Stimulated activated CD4-positive, alpha-beta T cell treated with anti-CD3 and anti-CD28 coated beads, TNF-alpha, amount 100 ng/mL, for 1 hour (primary cell): ENCODE data around the gene OST4.

Experiments used
- DNase-seq, 3 donors: peaks; one replicate each; pipeline ENCODE4 v3.0.0-alpha.2; 2020; ENCODE audit warnings: low read depth in 3 of 3, low spot score in 1 of 3

The OST4 gene

DNA sequence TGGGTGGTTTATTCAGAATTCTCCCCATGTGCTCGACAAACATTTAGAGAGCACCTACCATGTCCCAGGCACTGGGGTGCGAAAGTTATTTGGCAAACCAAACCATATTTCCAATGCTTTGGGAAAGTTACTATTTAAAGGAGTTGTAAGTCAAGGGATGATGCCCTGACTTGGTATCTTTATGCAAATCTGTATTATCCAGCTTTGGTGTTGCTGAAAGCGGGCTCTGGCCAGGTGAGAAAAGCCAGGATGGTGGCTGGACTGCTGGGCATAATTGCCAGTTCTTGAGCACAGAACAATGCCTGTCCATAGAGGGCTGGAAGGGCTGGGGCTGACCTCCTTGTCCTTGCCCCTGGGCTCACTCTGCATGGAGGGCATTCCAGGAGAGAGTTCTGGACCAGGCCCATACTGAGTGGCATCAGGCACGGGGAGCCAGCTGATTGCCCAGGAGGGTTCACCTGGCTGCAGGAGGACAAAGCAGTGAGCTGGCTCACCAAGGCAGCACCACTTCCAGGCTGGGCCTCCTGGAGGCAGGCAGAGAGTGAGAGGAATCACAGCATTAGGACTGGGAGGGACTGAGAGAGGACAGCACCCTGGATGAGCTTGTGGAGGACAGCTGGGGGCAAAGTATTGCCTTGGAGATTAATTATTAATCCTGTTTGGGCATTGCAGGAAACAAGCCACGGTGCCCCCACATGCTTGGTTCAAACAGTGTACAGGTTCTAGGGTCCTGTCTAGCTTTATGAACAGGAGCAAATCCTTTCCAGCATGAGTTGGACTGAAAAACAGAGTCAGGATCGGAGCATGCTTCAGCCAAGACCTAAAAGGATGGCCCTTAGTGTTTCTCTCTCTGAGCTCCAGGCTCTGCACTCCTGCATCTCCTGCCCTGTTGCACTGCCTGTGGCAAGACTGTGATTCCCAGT lies 22.2 kb upstream of the OST4 start:
- DNase-seq, result no peak

DNA sequence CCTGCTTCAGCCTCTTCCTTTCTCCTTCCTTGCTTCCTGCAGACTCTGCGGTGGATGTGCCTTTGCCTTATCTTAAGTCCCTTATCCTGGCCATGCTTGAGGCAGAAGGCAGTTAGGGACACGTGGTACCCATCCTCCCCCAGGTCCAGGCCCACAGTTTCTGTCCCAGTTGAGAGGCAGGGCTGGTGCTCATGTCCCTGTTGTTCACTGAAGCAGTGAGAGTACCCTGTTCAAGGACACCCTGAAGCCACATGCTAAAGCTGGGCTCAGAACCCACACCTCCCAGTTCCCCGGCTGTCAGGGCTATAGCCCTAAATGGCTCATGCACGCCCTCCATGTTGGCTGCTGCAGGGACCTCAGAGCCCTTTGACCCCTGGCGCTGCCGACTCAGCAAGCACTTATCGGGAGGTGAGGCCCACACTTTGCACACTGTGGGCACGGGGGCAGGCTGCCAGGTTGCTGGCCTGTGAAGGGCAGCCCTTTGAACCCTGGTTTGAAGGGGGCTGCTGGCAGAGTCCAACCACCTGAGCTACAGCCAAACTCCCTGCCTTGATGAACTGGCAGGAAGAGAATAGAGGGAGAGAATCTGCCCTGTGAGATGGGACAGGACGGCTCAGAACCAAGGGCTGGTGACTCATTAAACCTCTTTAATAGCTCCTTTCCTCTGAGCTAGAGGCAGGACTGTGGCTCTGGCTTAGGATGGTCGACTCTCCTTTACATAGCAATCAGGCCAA lies 21.4 kb upstream of the OST4 start:
- no peak for DNase-seq

DNA sequence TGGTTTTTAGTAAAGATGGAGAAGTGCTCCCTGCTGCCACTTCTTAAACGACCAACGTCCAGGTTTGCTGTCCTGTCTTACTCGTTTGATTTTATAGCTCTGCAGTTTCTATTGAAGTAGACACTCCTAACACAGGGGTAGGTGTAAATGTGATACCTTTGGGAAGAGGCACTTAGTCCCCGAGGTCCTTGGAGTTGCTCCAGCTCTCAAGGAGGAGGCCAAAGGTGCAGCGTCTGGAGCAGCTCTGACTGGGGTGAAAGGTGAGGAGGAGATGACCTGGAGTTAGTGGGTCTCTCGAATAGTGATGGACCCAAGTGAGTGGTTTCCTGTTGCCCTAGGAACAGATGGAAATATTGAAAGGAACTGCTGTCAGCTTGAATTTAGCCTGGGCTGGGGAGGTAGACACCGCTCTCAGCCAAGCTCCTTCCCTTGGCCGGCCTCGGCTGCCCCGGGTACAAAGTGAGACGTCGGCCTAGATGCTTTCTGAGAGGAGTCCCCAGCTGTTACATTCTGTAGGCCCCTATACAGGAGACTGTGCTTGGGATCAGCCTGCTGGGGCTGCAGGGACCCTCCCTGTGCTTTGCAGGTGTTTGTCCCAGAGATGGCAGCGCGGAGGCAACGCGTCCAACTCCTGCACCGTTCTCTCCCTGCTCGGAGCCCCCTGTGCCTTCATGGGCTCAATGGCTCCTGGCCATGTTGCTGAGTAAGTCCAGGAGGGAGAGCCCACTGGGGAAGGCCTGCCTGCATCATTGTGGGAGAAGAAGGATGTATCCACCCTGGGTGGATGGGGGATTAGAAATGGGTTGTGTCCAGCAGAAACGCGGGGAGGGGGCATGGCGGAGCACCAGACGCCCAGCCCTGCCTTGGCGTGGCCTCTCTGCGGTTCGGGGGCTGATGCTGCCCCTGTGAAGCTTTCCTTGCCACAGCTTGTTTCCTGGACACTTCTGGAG lies 20.6 kb upstream of the OST4 start:
- DNase-seq, result no peak

DNA sequence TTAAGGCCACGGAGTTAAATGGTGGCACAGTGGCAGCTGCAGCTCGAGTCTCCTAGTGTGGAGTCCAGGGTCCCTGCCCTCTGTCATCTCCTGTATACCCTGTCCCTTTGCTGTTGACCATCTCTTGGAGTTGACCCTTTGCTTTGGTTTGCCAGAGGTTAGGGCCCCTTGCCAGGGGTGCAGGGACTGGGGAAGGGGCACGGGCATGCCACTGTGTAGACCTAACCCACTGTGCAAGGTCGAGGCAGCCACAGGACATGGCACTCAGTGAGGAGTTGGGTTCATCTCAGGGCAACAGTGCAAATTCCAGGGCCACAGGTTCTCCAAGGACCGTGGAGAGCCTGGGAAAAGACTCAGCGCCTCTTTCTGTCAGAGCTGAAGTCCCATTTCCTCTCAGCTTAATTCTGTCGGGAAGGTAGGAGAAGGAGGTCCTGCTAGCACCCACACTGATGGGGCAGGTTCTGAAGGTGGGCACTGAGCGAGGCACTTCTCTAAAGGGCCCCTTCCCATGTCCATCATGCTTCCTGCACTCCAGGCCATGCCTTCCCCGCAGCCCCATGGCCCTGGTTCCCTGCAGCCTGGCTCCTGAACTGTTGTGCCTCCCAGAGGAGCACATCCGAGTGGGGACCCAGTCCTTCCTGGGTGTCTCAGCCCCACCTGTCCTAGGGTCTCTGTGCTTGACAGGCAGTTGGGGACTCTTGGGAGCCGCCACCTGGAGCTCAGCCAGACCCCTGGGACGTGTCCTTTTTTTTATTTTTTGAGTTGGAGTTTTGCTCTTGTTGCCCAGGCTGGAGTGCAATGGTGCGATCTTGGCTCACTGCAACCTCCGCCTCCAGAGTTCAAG lies 17.9 kb upstream of the OST4 start:
- no peak for DNase-seq

DNA sequence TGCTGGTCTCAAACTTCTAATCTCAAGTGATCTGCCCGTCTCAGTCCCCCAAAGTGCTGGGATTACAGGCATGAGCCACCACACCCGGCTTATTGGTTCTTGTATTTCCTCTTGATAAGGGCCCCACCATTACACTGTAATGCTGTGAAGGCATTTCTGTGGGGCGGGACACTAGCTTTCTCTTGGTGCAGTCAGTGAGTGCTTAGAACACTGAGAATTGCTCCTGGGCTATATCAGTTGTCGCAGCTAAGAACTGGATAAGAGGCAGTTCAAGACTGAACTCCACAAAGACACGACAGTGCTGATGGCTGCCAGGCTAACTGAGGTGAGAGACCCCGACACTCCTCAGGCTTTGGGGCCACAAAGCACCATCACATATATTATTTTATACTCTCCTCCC lies 17.2 kb upstream of the OST4 start:
- no peak for DNase-seq

DNA sequence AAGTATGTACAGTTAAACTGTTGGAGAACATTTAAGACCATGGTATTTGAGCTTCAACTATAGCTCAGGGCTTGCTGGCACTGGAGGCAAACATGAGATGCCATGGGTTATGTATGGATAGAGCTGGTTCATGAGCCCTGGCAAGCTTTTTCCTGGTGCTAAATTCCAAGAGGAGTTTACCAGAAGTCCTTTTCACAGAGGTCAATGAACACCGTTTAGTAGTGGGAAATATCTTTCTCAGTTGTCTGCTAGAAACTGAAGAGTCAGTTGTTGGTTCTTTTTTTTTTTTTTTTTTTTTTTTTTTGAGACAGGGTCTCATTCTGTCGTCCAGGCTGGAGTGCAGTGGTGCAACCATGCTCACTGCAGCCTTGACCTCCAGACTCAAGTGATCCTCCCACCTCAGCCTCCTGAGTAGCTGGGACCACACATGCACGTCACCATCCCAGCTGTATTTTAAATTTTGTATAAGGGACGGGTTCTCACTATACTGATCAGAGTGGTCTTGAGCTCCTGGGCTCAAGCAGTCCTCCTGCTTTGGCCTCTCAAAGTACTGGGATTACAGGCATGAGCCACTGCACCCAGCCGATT lies 16.5 kb upstream of the OST4 start:
- DNase-seq, result no peak

DNA sequence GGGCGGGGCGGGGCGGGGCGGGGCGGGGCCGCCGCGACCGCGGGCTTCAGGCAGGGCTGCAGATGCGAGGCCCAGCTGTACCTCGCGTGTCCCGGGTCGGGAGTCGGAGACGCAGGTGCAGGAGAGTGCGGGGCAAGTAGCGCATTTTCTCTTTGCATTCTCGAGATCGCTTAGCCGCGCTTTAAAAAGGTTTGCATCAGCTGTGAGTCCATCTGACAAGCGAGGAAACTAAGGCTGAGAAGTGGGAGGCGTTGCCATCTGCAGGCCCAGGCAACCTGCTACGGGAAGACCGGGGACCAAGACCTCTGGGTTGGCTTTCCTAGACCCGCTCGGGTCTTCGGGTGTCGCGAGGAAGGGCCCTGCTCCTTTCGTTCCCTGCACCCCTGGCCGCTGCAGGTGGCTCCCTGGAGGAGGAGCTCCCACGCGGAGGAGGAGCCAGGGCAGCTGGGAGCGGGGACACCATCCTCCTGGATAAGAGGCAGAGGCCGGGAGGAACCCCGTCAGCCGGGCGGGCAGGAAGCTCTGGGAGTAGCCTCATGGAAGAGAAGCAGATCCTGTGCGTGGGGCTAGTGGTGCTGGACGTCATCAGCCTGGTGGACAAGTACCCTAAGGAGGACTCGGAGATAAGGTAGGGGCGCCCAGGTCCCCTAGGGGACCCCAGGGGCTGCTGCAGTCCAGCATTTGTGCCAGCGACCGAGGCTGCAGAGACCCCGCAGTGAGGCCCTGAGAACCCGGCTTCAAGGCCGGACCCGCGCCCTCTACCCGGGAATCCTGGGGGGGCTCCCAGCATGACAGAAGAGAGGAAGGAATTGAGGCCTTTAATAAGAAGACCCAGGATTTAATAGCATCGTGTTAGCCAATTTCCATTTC lies 15.5 kb upstream of the OST4 start, which contains the start of gene KHK:
Gene KHK (plus strand): TSS at position 49 of the 870 bp plus-strand sequence. CDS start 488 bp downstream, at position 537.
- DNase-seq, result no peak

DNA sequence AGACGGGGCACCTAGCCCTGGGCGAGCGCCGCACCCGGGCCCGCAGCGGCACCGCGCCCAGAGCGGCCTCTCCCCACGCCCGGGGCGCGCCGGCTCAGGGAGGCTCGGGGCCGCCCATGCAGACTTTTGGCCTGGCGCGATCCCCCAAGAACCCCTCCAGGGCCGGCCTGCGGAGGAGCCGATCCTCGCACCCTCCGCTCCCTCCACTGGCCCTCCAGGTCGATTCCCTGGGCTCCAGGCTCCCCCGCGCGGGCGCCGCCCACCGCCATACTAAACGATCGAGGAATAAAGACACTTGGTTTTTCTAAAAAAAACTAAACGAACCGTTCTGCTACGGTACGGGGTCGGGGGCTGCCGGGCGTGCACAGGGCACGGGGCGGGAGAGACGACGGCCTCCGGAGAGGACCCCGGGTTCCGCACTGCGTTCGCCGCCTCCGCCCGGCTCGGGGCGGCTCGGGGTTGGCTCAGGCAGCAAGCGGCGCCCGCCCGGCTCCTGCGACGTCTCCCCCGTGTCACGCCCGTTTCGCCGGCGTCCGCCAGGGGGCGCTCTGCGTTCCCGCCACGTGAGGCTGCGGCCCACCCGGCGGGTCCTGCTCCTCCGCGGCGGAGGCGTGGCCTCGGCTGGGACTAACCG lies 14.8 kb upstream of the OST4 start:
- peak; percentile 91 to 99 (median 98) for DNase-seq

DNA sequence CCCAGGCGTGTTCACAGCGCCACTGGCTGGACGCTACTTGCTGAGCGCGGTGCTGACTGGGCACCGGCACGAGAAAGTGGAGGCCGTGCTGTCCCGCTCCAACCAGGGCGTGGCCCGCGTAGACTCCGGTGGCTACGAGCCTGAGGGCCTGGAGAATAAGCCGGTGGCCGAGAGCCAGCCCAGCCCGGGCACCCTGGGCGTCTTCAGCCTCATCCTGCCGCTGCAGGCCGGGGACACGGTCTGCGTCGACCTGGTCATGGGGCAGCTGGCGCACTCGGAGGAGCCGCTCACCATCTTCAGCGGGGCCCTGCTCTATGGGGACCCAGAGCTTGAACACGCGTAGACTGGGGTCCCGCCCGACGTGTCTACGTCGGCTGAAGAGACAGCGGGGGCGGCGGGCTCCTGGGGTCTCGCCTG lies 14.2 kb upstream of the OST4 start:
- DNase-seq, result peak in 1 of 3 donors; percentile 29

DNA sequence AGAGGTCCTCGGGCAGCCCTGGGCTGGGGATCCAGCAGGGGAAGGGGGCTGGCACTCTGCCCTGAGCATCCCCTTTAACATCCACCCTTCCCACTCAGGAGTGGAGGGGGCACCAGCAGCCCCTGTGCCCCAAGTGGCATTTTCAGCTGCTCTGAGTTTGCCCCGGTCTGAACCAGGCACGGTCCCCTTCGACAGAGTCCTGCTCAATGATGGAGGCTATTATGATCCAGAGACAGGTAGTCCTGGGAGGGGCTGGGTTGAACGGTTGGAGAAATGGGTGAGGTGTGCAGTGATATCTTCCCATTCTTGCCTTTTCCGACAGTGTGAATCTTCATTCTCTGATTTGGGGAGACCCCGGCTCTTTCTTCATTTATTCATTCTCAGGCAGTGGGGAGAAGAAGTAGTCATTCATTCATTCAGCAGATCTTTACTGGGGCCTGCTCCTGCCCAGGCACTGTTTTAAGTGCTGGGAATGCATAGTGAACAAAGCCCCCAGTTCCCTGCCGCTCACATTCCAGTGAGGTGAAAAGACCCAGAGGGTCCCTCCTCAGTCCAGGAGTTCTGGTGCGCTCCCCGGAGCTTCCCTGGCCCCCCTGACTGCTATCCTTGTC lies 13.7 kb upstream of the OST4 start:
- no peak for DNase-seq

DNA sequence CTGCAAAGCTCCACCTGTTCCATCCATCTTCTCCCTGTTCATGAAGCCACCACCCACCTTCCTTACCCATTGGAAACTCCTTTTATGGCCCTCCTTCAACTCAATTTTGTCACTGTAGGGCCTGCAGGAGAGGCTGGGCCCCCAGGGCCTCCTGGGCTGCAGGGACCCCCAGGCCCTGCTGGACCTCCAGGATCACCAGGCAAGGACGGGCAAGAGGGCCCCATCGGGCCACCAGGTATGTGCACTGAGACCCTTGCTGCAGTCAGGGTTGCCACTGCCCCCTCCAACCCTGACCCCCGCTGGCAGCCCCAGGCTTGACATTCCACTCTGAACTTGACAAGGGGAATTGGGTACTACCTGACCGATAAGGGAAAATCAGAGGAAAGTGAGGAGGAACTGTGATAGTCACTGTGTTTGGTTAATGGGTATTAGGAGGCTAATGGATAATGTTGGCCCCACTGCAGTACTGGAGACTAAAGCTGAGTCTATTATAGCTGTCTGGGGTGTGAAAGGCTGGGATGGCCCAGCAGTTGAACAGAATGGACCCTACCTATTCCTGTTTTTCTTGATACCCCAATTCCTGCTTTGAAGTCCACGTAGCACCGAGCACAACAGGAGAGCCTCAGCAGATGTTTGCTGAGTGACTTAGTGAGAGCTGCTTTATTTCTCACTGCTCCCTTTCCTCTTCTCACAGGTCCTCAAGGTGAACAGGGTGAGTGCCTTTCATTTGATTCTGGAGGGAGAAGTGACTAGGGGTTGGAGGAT lies 13.0 kb upstream of the OST4 start:
- no peak for DNase-seq

DNA sequence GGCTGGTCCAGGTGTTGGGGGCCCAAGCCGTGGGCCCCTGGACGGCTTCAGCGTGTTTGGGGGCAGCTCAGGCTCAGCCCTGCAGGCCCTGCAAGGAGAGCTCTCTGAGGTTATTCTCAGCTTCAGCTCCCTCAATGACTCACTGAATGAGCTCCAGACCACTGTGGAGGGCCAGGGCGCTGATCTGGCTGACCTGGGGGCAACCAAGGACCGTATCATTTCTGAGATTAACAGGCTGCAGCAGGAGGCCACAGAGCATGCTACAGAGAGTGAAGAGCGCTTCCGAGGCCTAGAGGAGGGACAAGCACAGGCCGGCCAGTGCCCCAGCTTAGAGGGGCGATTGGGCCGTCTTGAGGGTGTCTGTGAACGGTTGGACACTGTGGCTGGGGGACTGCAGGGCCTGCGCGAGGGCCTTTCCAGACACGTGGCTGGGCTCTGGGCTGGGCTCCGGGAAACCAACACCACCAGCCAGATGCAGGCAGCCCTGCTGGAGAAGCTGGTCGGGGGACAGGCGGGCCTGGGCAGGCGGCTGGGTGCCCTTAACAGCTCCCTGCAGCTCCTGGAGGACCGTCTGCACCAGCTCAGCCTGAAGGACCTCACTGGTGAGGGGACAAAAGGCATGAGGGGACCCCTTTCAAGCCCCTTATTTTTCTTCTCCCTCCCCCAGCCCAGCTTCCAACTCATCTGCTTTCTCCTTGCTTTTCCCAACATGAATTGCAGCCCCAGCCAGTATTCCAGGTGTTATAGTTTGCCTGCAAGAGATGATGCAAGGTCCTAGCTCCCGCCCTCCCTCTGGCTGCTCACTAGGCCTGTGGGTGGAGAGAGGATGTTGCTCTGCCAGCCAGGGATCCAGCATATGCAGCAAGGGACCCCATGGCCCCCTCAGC lies 12.2 kb upstream of the OST4 start:
- DNase-seq, result no peak

DNA sequence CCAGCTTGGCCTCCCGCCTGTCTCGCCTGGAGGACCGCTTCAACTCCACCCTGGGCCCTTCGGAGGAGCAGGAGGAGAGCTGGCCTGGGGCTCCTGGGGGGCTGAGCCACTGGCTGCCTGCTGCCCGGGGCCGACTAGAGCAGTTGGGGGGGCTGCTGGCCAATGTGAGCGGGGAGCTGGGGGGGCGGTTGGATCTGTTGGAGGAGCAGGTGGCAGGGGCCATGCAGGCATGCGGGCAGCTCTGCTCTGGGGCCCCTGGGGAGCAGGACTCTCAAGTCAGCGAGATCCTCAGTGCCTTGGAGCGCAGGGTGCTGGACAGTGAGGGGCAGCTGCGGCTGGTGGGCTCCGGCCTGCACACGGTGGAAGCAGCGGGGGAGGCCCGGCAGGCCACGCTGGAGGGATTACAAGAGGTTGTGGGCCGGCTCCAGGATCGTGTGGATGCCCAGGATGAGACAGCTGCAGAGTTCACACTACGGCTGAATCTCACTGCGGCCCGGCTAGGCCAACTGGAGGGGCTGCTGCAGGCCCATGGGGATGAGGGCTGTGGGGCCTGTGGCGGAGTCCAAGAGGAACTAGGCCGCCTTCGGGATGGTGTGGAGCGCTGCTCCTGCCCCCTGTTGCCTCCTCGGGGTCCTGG lies 11.4 kb upstream of the OST4 start:
- no peak for DNase-seq

DNA sequence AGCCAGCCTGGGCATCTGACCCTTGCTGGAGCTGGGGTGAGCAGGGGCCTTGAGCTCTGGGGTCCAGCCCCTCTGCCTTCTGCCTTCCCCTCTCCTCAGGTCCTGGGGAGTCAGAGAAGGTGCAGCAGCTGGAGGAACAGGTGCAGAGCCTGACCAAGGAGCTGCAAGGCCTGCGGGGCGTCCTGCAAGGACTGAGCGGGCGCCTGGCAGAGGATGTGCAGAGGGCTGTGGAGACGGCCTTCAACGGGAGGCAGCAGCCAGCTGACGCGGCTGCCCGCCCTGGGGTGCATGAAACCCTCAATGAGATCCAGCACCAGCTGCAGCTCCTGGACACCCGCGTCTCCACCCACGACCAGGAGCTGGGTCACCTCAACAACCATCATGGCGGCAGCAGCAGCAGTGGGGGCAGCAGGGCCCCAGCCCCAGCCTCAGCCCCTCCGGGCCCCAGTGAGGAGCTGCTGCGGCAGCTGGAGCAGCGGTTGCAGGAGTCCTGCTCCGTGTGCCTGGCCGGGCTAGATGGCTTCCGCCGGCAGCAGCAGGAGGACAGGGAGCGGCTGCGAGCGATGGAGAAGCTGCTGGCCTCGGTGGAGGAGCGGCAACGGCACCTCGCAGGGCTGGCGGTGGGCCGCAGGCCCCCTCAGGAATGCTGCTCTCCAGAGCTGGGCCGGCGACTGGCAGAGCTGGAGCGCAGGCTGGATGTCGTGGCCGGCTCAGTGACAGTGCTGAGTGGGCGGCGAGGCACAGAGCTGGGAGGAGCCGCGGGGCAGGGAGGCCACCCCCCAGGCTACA lies 10.7 kb upstream of the OST4 start:
- DNase-seq, result no peak

DNA sequence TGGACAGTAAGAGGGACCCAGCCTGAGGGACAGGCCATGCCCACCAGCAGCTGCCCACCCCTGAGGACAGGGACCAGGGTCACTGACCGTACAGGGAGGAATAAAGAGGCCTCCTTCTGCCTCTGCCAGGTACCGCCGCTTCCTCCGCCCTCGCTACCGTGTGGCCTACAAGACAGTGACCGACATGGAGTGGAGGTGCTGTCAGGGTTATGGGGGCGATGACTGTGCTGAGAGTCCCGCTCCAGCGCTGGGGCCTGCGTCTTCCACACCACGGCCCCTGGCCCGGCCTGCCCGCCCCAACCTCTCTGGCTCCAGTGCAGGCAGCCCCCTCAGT lies 9.1 kb upstream of the OST4 start:
- no peak for DNase-seq
